ENCODE data around the gene NTNG1.

DNA sequence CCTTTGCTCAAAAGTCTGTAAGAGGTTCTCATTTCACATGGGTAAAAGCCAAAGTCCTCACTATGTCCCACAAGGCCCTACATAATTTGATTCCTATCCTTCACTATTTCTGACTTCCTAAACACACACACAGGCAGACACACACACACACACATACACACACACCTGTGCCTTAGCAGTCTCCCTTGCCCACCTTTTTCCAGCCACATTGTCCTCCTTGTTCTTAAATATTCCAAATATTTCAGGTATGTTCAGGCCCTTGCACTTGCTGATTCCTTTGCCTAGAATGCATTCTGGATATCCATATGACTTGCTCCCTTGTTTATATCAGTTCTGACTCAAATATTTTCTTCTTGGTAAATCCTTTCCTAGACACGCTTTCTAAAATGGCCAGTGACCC is 54.6 kb downstream of the NTNG1 start:
- TF ChIP-seq GATA2 (IDR thresholded peaks at IDR 0.05; ENCODE audit: low read depth, low read length): no peak
- no peak for TF ChIP-seq GATA3 (IDR thresholded peaks at IDR 0.05; ENCODE audit: low read depth, low read length)

All from SH-SY5Y (cell line).